Thyroid gland (tissue), 4 donors: ENCODE results near the gene GRM7. TPM values are rescaled to one million over a fixed set of nuclear protein-coding genes. Genes with fewer than 3 reads are reported as not detected.
"Not testable (repeated sequence)": the region's sequence is repeated elsewhere in the genome, so short reads cannot be mapped to it uniquely, and the experiment has no call there.

Experiments
- DNase-seq, 2 donors: peaks; one replicate each; pipeline ENCODE4 v3.0.0-alpha.2; 2019
- H3K27ac ChIP-seq, 3 donors: fragments of 200-600 bp; sonication (generic); 1 replicate in 2 of 3; 2 replicates in 1 of 3; pipeline ENCODE4 v1.5.1; 2016 to 2019; ENCODE audit warnings: mild to moderate bottlenecking in 1 of 3, moderate library complexity in 1 of 3
- H3K27me3 ChIP-seq: fragments of 200-600 bp; sonication (generic); one replicate; pipeline ENCODE4 v1.5.1; 2019
- H3K36me3 ChIP-seq, 2 donors: fragments of 200-600 bp; sonication (generic); one replicate each; pipeline ENCODE4 v1.5.1; 2016 to 2019
- H3K4me1 ChIP-seq, 2 donors: fragments of 200-600 bp; sonication (generic); one replicate each; pipeline ENCODE4 v1.5.1; 2017 to 2019
- H3K4me3 ChIP-seq, 3 donors: fragments of 200-600 bp; sonication (generic); replicated peaks in 1 of 3; 1 replicate in 2 of 3; 2 replicates in 1 of 3; pipeline ENCODE4 v1.5.1; 2016; ENCODE audit warnings: mild to moderate bottlenecking in 1 of 3
- H3K9me3 ChIP-seq: fragments of 200-600 bp; sonication (generic); one replicate; pipeline ENCODE4 v1.5.1; 2017
- CTCF ChIP-seq, 6 experiments: fragments of 200-600 bp in 3 of 6; fragments of 450-650 bp in 3 of 6; sonication (generic) in 3 of 6; IDR thresholded peaks; one replicate each; pipeline ENCODE4 v1.5.1; 2016 to 2019; ENCODE audit warnings: antibody characterized with exemption in 6 of 6, mild to moderate bottlenecking in 2 of 6, inconsistent platforms in 1 of 6, moderate library complexity in 1 of 6
- POLR2A ChIP-seq, 2 donors: fragments of 450-650 bp; IDR thresholded peaks; one replicate each; pipeline ENCODE4 v1.6.1; 2017; ENCODE audit warnings: antibody characterized with exemption in 2 of 2, mild to moderate bottlenecking in 2 of 2, moderate library complexity in 1 of 2
- WGBS, 2 donors: methylation state at CpG; one replicate each; pipeline ENCODE4 v1.1.5; 2017; 5-methylcytosine and 5-hydroxymethylcytosine counted together
- intact Hi-C: fragments of 100-400 bp; cut with DNase I; formaldehyde crosslinking; loops from one replicate; pipeline ENCODE4 v1.15.1; 2023
- total RNA-seq, 4 donors: library from RNA; depleted of rRNA; stranded (reverse); fragments of >200 nt; gene quantifications; one replicate each; pipeline ENCODE4 v1.2.3, GENCODE V29; 2016

The GRM7 gene
- total RNA-seq, 4 donors from 2014 or later: 0.11 to 0.81 (median 0.60) TPM

- intact Hi-C loops: no loop called here
Measured at GRCh38 chr3:6921066-6921465, 60.2 kb downstream of the GRM7 start.

GRCh38 chr3:6921876-6922275 lies 61.0 kb downstream of the GRM7 start:
- WGBS, 2 donors: 76% methylated on average over 8 of the region's 8 CpGs
- Histone ChIP-seq H3K4me1 (no peaks in the 10 kb centered on the region), H3K27ac (no peak overlapping the region), H3K4me3 (no peak overlapping the region), H3K27me3 (no peaks in the 10 kb centered on the region), H3K36me3 (no peaks in the 10 kb centered on the region), H3K9me3 (no peaks in the 10 kb centered on the region)
- TF ChIP-seq CTCF (IDR thresholded peaks at IDR 0.05) (no peak), POLR2A (IDR thresholded peaks at IDR 0.05) (no peak)
- intact Hi-C loops: no loop called here
- no peak for DNase-seq

More at GRCh38 chr3:6921066-6921465, 60.2 kb downstream of the GRM7 start:
- no peak overlapping the region for H3K4me3 ChIP-seq
- H3K4me1 ChIP-seq: no peaks in the 10 kb centered on the region
- H3K9me3 ChIP-seq: no peaks in the 10 kb centered on the region
- TF ChIP-seq POLR2A (IDR thresholded peaks at IDR 0.05) (no peak), CTCF (IDR thresholded peaks at IDR 0.05) (no peak)
- H3K36me3 ChIP-seq: no peaks in the 10 kb centered on the region
- no peak for DNase-seq
- H3K27ac ChIP-seq: no peak overlapping the region
- 71 to 75% methylated on average over 8 of the region's 8 CpGs for WGBS, 2 donors
- H3K27me3 ChIP-seq: no peaks in the 10 kb centered on the region

- WGBS, 2 donors: 59 to 61% methylated on average over 2 of the region's 2 CpGs
Measured at GRCh38 chr3:6928064-6928463, 67.1 kb downstream of the GRM7 start.

GRCh38 chr3:6929918-6930317 lies 69.0 kb downstream of the GRM7 start:
- TF ChIP-seq POLR2A (IDR thresholded peaks at IDR 0.05): no peak
- no peak for TF ChIP-seq CTCF (IDR thresholded peaks at IDR 0.05)
- no peaks in the 10 kb centered on the region for H3K4me1 ChIP-seq
- no peak overlapping the region for H3K4me3 ChIP-seq
- intact Hi-C loops: no loop called here
- no peak overlapping the region for H3K27ac ChIP-seq
- DNase-seq: no peak
- no peaks in the 10 kb centered on the region for H3K36me3 ChIP-seq
- H3K27me3 ChIP-seq: no peaks in the 10 kb centered on the region
- no peaks in the 10 kb centered on the region for H3K9me3 ChIP-seq
- 77% methylated on average over 2 of the region's 2 CpGs for WGBS, 2 donors

More at GRCh38 chr3:6928064-6928463, 67.1 kb downstream of the GRM7 start:
- intact Hi-C loops: no loop called here
- TF ChIP-seq CTCF (IDR thresholded peaks at IDR 0.05) (no peak), POLR2A (IDR thresholded peaks at IDR 0.05) (no peak)
- H3K9me3 ChIP-seq: no peaks in the 10 kb centered on the region
- no peak overlapping the region for H3K27ac ChIP-seq
- H3K27me3 ChIP-seq: no peaks in the 10 kb centered on the region
- H3K4me1 ChIP-seq: no peaks in the 10 kb centered on the region
- DNase-seq: no peak
- H3K4me3 ChIP-seq: no peak overlapping the region
- no peaks in the 10 kb centered on the region for H3K36me3 ChIP-seq

- H3K27ac ChIP-seq, H3K4me1 ChIP-seq, H3K36me3 ChIP-seq, H3K27me3 ChIP-seq, H3K4me3 ChIP-seq, H3K9me3 ChIP-seq, DNase-seq, intact Hi-C loops: not testable (repeated sequence)
- 95 to 97% methylated on average over 2 of the region's 2 CpGs for WGBS, 2 donors
Measured at GRCh38 chr3:6935418-6935817, 74.5 kb downstream of the GRM7 start.

- H3K27ac ChIP-seq: no peak overlapping the region
- H3K4me1 ChIP-seq: no peaks in the 10 kb centered on the region
- whole genome bisulfite sequencing, 2 donors: 69 to 92% methylated on average over 2 of the region's 2 CpGs
- no peak for DNase-seq
- no peaks in the 10 kb centered on the region for H3K9me3 ChIP-seq
- intact Hi-C loops: no loop called here
- TF ChIP-seq CTCF (IDR thresholded peaks at IDR 0.05) (no peak), POLR2A (IDR thresholded peaks at IDR 0.05) (no peak)
- no peaks in the 10 kb centered on the region for H3K36me3 ChIP-seq
- H3K27me3 ChIP-seq: no peaks in the 10 kb centered on the region
- H3K4me3 ChIP-seq: no peak overlapping the region
Measured at GRCh38 chr3:6935970-6936369, 75.1 kb downstream of the GRM7 start.
